Measurements from ENCODE around the gene BAIAP2. TPM values are rescaled to one million over a fixed set of nuclear protein-coding genes. Genes with fewer than 3 reads are reported as not detected.

BAIAP2 gene
- polyA plus RNA-seq, 3 donors, result 8.6 to 17.0 (median 11.2) TPM

DNA sequence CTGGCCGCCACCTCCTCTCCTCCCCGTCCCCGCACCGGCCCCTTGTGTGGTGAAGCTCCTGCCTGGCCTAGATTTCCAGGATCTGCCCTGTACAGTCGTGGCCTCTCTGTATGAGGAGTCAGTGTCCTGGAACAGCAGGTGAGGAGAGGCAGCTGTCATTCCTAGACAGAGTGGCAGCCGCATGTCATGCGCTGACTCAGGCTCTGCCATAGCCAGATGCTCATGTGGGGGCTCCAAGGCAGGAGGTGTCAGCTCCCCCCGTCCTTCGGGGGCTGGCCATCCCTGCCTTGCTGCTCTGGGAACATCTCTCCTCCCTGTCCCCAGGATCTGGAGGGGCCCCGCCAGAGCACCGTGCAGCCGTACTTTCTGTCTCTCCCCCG lies 60.4 kb downstream of the BAIAP2 start:
- Mint-ChIP-seq H3K9me3 (no peaks in the 10 kb centered on the region), H3K36me3 (peaks cover 0 to 9% of the 10 kb centered on the region in 2 donors), H3K4me1 (peaks cover 38% of the 10 kb centered on the region), H3K27ac (peak overlapping the region in 3 of 7 donors; percentile 20 to 65 (median 62)), H3K27me3 (ENCODE audit: low read depth in 3 of 3) (peaks cover 3 to 12% (median 8%) of the 10 kb centered on the region in 3 donors), H3K4me3 (no peak overlapping the region)
- Histone ChIP-seq H3K27me3 (ENCODE audit: control insufficient read depth in 2 of 2, insufficient read depth in 2 of 2, low read length in 2 of 2) (peaks cover 0 to 3% of the 10 kb centered on the region in 2 donors), H3K9me3 (replicated peaks in 1 of 2; ENCODE audit: control insufficient read depth in 1 of 2, insufficient read depth in 1 of 2, low read length in 2 of 2) (no peaks in the 10 kb centered on the region), H3K4me2 (replicated peaks; ENCODE audit: extremely low read depth, low read length, poor library complexity, severe bottlenecking) (no peak overlapping the region), H2AFZ (ENCODE audit: insufficient read depth, low read depth, low read length, poor library complexity, severe bottlenecking) (no peak overlapping the region), H3K9ac (ENCODE audit: insufficient read depth, low read length, poor library complexity, severe bottlenecking) (no peak overlapping the region), H4K20me1 (ENCODE audit: insufficient read depth, low read length) (no peaks in the 10 kb centered on the region), H3K4me1 (ENCODE audit: control insufficient read depth in 1 of 2, insufficient read depth in 2 of 2, low read length in 2 of 2) (peaks cover 23 to 27% of the 10 kb centered on the region in 2 donors), H3K4me3 (replicated peaks in 1 of 3; ENCODE audit: low read depth in 2 of 3, low read length in 3 of 3) (no peak overlapping the region), H3K79me2 (ENCODE audit: insufficient read depth, low read length) (no peaks in the 10 kb centered on the region), H3K27ac (ENCODE audit: low read depth in 1 of 2, low read length in 2 of 2) (no peak overlapping the region), H3K36me3 (replicated peaks in 1 of 2; ENCODE audit: control insufficient read depth in 1 of 2, insufficient read depth in 2 of 2, low read length in 2 of 2) (peaks cover 0 to 4% of the 10 kb centered on the region in 2 donors)
- WGBS (ENCODE audit: insufficient coverage), result 73% methylated on average over 10 of the region's 13 CpGs
- no peak for DNase-seq
- intact Hi-C loops (cut with micrococcal nuclease), result loop anchor here in 1 of 2 donors (2.0 kb wide), 1 partner anchor 61 kb away; the partner anchor contains the start of gene BAIAP2
- TF ChIP-seq, protein P1, sequence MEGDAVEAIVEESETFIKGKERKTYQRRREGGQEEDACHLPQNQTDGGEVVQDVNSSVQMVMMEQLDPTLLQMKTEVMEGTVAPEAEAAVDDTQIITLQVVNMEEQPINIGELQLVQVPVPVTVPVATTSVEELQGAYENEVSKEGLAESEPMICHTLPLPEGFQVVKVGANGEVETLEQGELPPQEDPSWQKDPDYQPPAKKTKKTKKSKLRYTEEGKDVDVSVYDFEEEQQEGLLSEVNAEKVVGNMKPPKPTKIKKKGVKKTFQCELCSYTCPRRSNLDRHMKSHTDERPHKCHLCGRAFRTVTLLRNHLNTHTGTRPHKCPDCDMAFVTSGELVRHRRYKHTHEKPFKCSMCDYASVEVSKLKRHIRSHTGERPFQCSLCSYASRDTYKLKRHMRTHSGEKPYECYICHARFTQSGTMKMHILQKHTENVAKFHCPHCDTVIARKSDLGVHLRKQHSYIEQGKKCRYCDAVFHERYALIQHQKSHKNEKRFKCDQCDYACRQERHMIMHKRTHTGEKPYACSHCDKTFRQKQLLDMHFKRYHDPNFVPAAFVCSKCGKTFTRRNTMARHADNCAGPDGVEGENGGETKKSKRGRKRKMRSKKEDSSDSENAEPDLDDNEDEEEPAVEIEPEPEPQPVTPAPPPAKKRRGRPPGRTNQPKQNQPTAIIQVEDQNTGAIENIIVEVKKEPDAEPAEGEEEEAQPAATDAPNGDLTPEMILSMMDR (IDR thresholded peaks at IDR 0.05), result no peak

DNA sequence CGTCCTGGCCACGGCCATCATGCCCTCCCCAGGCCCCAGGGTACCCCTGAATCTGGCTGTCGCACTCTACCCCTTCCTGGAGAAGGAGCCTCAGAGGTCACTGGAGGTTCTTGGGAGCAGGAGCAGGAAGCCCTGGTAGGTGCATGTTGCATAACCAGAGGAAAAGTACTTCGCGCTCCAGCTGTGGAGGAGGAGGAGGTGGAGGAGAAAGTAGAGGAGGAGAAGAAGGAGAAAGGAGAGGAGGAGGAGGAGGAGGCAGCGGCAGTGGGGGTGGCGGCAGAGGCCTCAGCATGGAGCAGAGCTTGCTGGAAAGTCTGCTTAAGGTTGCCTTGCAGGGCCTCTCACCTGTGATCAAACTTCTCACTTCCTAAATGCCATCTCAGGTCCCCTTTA lies 61.8 kb downstream of the BAIAP2 start:
- peaks cover 13 to 15% of the 10 kb centered on the region in 2 donors for H3K4me1 ChIP-seq (ENCODE audit: control insufficient read depth in 1 of 2, insufficient read depth in 2 of 2, low read length in 2 of 2)
- no peaks in the 10 kb centered on the region for H3K9me3 ChIP-seq (replicated peaks in 1 of 2; ENCODE audit: control insufficient read depth in 1 of 2, insufficient read depth in 1 of 2, low read length in 2 of 2)
- Mint-ChIP-seq H3K4me3 (no peak overlapping the region), H3K27ac (peak overlapping the region in 4 of 7 donors; percentile 13 to 84 (median 50)), H3K9me3 (no peaks in the 10 kb centered on the region), H3K4me1 (peaks cover 30% of the 10 kb centered on the region), H3K27me3 (ENCODE audit: low read depth in 3 of 3) (peaks cover 3 to 12% (median 8%) of the 10 kb centered on the region in 3 donors), H3K36me3 (peaks cover 0 to 11% of the 10 kb centered on the region in 2 donors)
- no peak overlapping the region for H2AFZ ChIP-seq (ENCODE audit: insufficient read depth, low read depth, low read length, poor library complexity, severe bottlenecking)
- WGBS (ENCODE audit: insufficient coverage), result 52% methylated on average over 4 of the region's 7 CpGs
- peaks cover 0 to 3% of the 10 kb centered on the region in 2 donors for H3K27me3 ChIP-seq (ENCODE audit: control insufficient read depth in 2 of 2, insufficient read depth in 2 of 2, low read length in 2 of 2)
- no peaks in the 10 kb centered on the region for H3K79me2 ChIP-seq (ENCODE audit: insufficient read depth, low read length)
- TF ChIP-seq, protein P1 (IDR thresholded peaks at IDR 0.05), result no peak
- no peak overlapping the region for H3K4me2 ChIP-seq (replicated peaks; ENCODE audit: extremely low read depth, low read length, poor library complexity, severe bottlenecking)
- intact Hi-C loops (cut with micrococcal nuclease), result no loop called here
- H4K20me1 ChIP-seq (ENCODE audit: insufficient read depth, low read length), result peaks cover 4% of the 10 kb centered on the region
- H3K9ac ChIP-seq (ENCODE audit: insufficient read depth, low read length, poor library complexity, severe bottlenecking), result no peak overlapping the region
- DNase-seq, result no peak
- no peak overlapping the region for H3K27ac ChIP-seq (ENCODE audit: low read depth in 1 of 2, low read length in 2 of 2)
- H3K4me3 ChIP-seq (replicated peaks in 1 of 3; ENCODE audit: low read depth in 2 of 3, low read length in 3 of 3), result no peak overlapping the region
- H3K36me3 ChIP-seq (replicated peaks in 1 of 2; ENCODE audit: control insufficient read depth in 1 of 2, insufficient read depth in 2 of 2, low read length in 2 of 2), result peaks cover 0 to 6% of the 10 kb centered on the region in 2 donors
